WTC11 (cell line): ENCODE results near the gene SEMA3C. TPM values are rescaled to one million over a fixed set of nuclear protein-coding genes. Genes with fewer than 3 reads are reported as not detected.

Source experiments
- ATAC-seq: fragments of 200-7000 bp; cut with Tn5 transposase; 2 replicates; pipeline ENCODE4 v1.10.0; 2021; ENCODE audit warnings: mild to moderate bottlenecking, moderate library complexity
- CTCF ChIA-PET: fragments of 300-600 bp; sonication (Branson Sonifier 250); formaldehyde crosslinking; loops from one replicate; lab custom pipeline; 2021; ENCODE audit warnings: antibody characterized with exemption; lab: Charles Lee
- POLR2A ChIA-PET: fragments of 350-600 bp; sonication (Branson Sonifier 250); formaldehyde crosslinking; loops from one replicate; lab custom pipeline; 2021; ENCODE audit warnings: antibody characterized with exemption; lab: Charles Lee
- DNase-seq: peaks from one replicate; pipeline ENCODE4 v3.0.0; 2021; ENCODE audit warnings: low spot score
- H3K27ac Mint-ChIP-seq: 2 replicates; pipeline ENCODE4 v1.8.0; 2021; ENCODE audit warnings: mixed read lengths
- H3K27me3 Mint-ChIP-seq: 2 replicates; pipeline ENCODE4 v1.8.0; 2021; ENCODE audit warnings: low read depth, mild to moderate bottlenecking, moderate library complexity, mixed read lengths
- H3K36me3 Mint-ChIP-seq: 2 replicates; pipeline ENCODE4 v1.8.0; 2021; ENCODE audit warnings: mixed read lengths
- H3K4me1 Mint-ChIP-seq: 2 replicates; pipeline ENCODE4 v1.8.0; 2022; ENCODE audit warnings: mixed read lengths
- H3K4me3 Mint-ChIP-seq: 2 replicates; pipeline ENCODE4 v1.8.0; 2021; ENCODE audit warnings: mild to moderate bottlenecking, moderate library complexity, mixed read lengths
- H3K9me3 Mint-ChIP-seq: 2 replicates; pipeline ENCODE4 v1.8.0; 2021; ENCODE audit warnings: mixed read lengths
- ATF6 ChIP-seq: sonication (generic); formaldehyde crosslinking; IDR thresholded peaks from 2 replicates; pipeline ENCODE4 v1.8.1; 2023; ENCODE audit warnings: mild to moderate bottlenecking, missing genetic modification reagents
- CTCF ChIP-seq: fragments of 200-600 bp; IDR thresholded peaks from 2 replicates; pipeline ENCODE4 v1.8.0; 2022; ENCODE audit warnings: antibody characterized with exemption
- EMX1 ChIP-seq: fragments of 250-450 bp; sonication (Bioruptor Pico); IDR thresholded peaks from 2 replicates; pipeline ENCODE4 v1.8.0; 2021; ENCODE audit warnings: mild to moderate bottlenecking
- FOXK1 ChIP-seq: sonication (generic); formaldehyde crosslinking; IDR thresholded peaks from 2 replicates; pipeline ENCODE4 v1.8.0; 2022; ENCODE audit warnings: mild to moderate bottlenecking, moderate library complexity, missing genetic modification reagents
- GTF2I ChIP-seq: fragments of 250-450 bp; sonication (Bioruptor Pico); conservative IDR thresholded peaks from 2 replicates; pipeline ENCODE4 v1.4.0; 2021; ENCODE audit warnings: mild to moderate bottlenecking
- MLX ChIP-seq: sonication (generic); formaldehyde crosslinking; IDR thresholded peaks from 2 replicates; pipeline ENCODE4 v1.8.1; 2023; ENCODE audit warnings: mild to moderate bottlenecking, missing genetic modification reagents, moderate library complexity
- NFATC4 ChIP-seq: fragments of 250-450 bp; sonication (Bioruptor Pico); IDR thresholded peaks from 2 replicates; pipeline ENCODE4 v1.9.0; 2021; ENCODE audit warnings: mild to moderate bottlenecking
- OVOL2 ChIP-seq: fragments of 250-450 bp; sonication (Bioruptor Pico); IDR thresholded peaks from 2 replicates; pipeline ENCODE4 v1.9.0; 2021; ENCODE audit warnings: mild to moderate bottlenecking, borderline replicate concordance
- TEAD1 ChIP-seq: sonication (generic); formaldehyde crosslinking; IDR thresholded peaks from 2 replicates; pipeline ENCODE4 v1.8.0; 2022; ENCODE audit warnings: mild to moderate bottlenecking, missing genetic modification reagents
- USF2 ChIP-seq: sonication (generic); formaldehyde crosslinking; IDR thresholded peaks from 2 replicates; pipeline ENCODE4 v1.8.1; 2023; ENCODE audit warnings: mild to moderate bottlenecking, missing genetic modification reagents, moderate library complexity
- ZNF263 ChIP-seq: sonication (generic); formaldehyde crosslinking; IDR thresholded peaks from 2 replicates; pipeline ENCODE4 v1.8.1; 2022; ENCODE audit warnings: low read depth, mild to moderate bottlenecking, moderate library complexity, missing genetic modification reagents
- ZNF281 ChIP-seq: sonication (generic); formaldehyde crosslinking; IDR thresholded peaks from 2 replicates; pipeline ENCODE4 v1.8.0; 2023; ENCODE audit warnings: mild to moderate bottlenecking, missing genetic modification reagents
- ZNF512 ChIP-seq: sonication (generic); formaldehyde crosslinking; IDR thresholded peaks from 2 replicates; pipeline ENCODE4 v1.8.1; 2022; ENCODE audit warnings: missing genetic modification reagents, borderline replicate concordance
- ZNF532 ChIP-seq: fragments of 250-450 bp; sonication (Bioruptor Pico); IDR thresholded peaks from 2 replicates; pipeline ENCODE4 v1.9.0; 2021; ENCODE audit warnings: mild to moderate bottlenecking, borderline replicate concordance
- total RNA-seq: library from RNA; stranded (reverse); gene quantifications from 3 replicates; pipeline ENCODE4 v1.2.3, GENCODE V29; 2021

SEMA3C gene
- total RNA-seq, 1 experiment from 2014 or later: 2.1 TPM

- TF ChIP-seq ZNF263 (no peak), CTCF (no peak), MLX (CRISPR knock-in tag) (no peak), EMX1 (CRISPR knock-in tag) (no peak), ZNF532 (CRISPR knock-in tag) (no peak)
Measured at GRCh38 chr7:80884511-80885195, 34.2 kb downstream of the SEMA3C start (continued).

- DNase-seq (no peak), ATAC-seq (no peak)
- Mint-ChIP-seq H3K9me3 (no peaks in the 10 kb centered on the region), H3K4me1 (peaks cover 8% of the 10 kb centered on the region), H3K27me3 (no peaks in the 10 kb centered on the region), H3K27ac (no peak overlapping the region), H3K36me3 (no peaks in the 10 kb centered on the region), H3K4me3 (no peak overlapping the region)
- CTCF ChIA-PET: no interaction called here
- TF ChIP-seq USF2 (CRISPR knock-in tag) (no peak), OVOL2 (CRISPR knock-in tag) (no peak), ATF6 (CRISPR knock-in tag) (no peak), FOXK1 (no peak), GTF2I (CRISPR knock-in tag) (no peak), NFATC4 (CRISPR knock-in tag) (no peak), ZNF512 (CRISPR knock-in tag) (no peak), ZNF281 (CRISPR knock-in tag) (no peak), TEAD1 (CRISPR knock-in tag) (no peak)
- POLR2A ChIA-PET: no interaction called here
Measured at GRCh38 chr7:80883154-80884025, 35.5 kb downstream of the SEMA3C start.
